SK-N-SH (cell line): ENCODE measurements around the gene SYNDIG1L. TPM values are rescaled to one million over a fixed set of nuclear protein-coding genes. Genes with fewer than 3 reads are reported as not detected.

Source experiments
- CTCF ChIA-PET: fragments of 300-600, 350-600 bp; formaldehyde crosslinking; extraction: SDS; loops from one replicate; lab custom pipeline; 2021; lab: Yijun Ruan, JAX
- POLR2A ChIA-PET: fragments of 350-600 bp; sonication (Branson Sonifier 250); formaldehyde crosslinking; extraction: SDS; loops from one replicate; lab custom pipeline; 2020; ENCODE audit warnings: antibody characterized with exemption, inconsistent platforms; lab: Yijun Ruan, JAX
- DNase-seq: peaks from one replicate; pipeline ENCODE4 v3.0.0; 2012
- H2AFZ ChIP-seq: fragments of 200-600 bp; sonication (generic); 2 replicates; pipeline ENCODE4 v1.8.1; 2016; ENCODE audit warnings: antibody characterized with exemption, mild to moderate bottlenecking, low read depth
- H3F3A ChIP-seq: fragments of 200-600 bp; sonication (generic); replicated peaks from 2 replicates; pipeline ENCODE3; 2016; ENCODE audit warnings: antibody characterized with exemption, mild to moderate bottlenecking; ENCODE audit not compliant: insufficient read depth
- H3K27ac ChIP-seq, 2 experiments: fragments of 200-500 bp in 1 of 2; fragments of 200-600 bp in 1 of 2; sonication (Bioruptor generic) in 1 of 2; sonication (generic), shearing (Covaris generic) in 1 of 2; 2 replicates each; pipeline versions ENCODE4 v1.5.1 to v1.6.1; 2014 to 2016; ENCODE audit warnings: low read depth in 2 of 2, inconsistent platforms in 1 of 2, low read length in 1 of 2, mild to moderate bottlenecking in 1 of 2, mixed read lengths in 1 of 2
- H3K27me3 ChIP-seq: fragments of 200-600 bp; sonication (generic), shearing (Covaris generic); 2 replicates; pipeline ENCODE4 v1.6.1; 2016; ENCODE audit warnings: mixed run types; ENCODE audit not compliant: insufficient read depth
- H3K36me3 ChIP-seq, 2 experiments: fragments of 200-500 bp in 1 of 2; fragments of 200-600 bp in 1 of 2; sonication (Bioruptor generic) in 1 of 2; sonication (generic) in 1 of 2; replicated peaks in 1 of 2; 2 replicates each; pipeline versions ENCODE3 to v1.5.1; 2014 to 2016; ENCODE audit warnings: low read length in 1 of 2, mild to moderate bottlenecking in 1 of 2; ENCODE audit not compliant: insufficient read depth in 2 of 2, control insufficient read depth in 1 of 2
- H3K4me1 ChIP-seq, 2 experiments: fragments of 200-500 bp in 1 of 2; fragments of 200-600 bp in 1 of 2; sonication (Bioruptor generic) in 1 of 2; sonication (generic), shearing (Covaris generic) in 1 of 2; 2 replicates each; pipeline versions ENCODE4 v1.5.1 to v1.6.1; 2014 to 2016; ENCODE audit warnings: low read depth in 1 of 2, low read length in 1 of 2, mixed run types in 1 of 2; ENCODE audit not compliant: insufficient read depth in 2 of 2, control insufficient read depth in 1 of 2
- H3K4me2 ChIP-seq: fragments of 200-600 bp; sonication (generic), shearing (Covaris generic); 2 replicates; pipeline ENCODE4 v1.6.1; 2017; ENCODE audit warnings: mixed run types
- H3K4me3 ChIP-seq, 2 experiments: fragments of 200-500 bp in 1 of 2; fragments of 200-600 bp in 1 of 2; sonication (Bioruptor generic) in 1 of 2; sonication (generic), shearing (Covaris generic) in 1 of 2; 2 replicates each; pipeline versions ENCODE4 v1.5.1 to v1.8.1; 2014 to 2016; ENCODE audit warnings: low read depth in 2 of 2, inconsistent platforms in 1 of 2, low read length in 1 of 2, mild to moderate bottlenecking in 1 of 2, mixed read lengths in 1 of 2, moderate library complexity in 1 of 2
- H3K79me2 ChIP-seq: fragments of 200-600 bp; sonication (generic); 2 replicates; pipeline ENCODE4 v1.8.1; 2017; ENCODE audit warnings: mild to moderate bottlenecking; ENCODE audit not compliant: insufficient read depth
- H3K9ac ChIP-seq: fragments of 200-600 bp; sonication (generic); 2 replicates; pipeline ENCODE4 v1.6.1; 2017; ENCODE audit warnings: mixed run types
- H3K9me2 ChIP-seq: fragments of 200-600 bp; sonication (generic); 2 replicates; pipeline ENCODE4 v1.6.1; 2017; ENCODE audit warnings: mixed run types
- H3K9me3 ChIP-seq: fragments of 200-600 bp; sonication (generic); 2 replicates; pipeline ENCODE4 v1.6.1; 2017; ENCODE audit warnings: mixed run types, mild to moderate bottlenecking, moderate library complexity
- H4K20me1 ChIP-seq: fragments of 200-600 bp; sonication (generic); 2 replicates; pipeline ENCODE4 v1.6.1; 2017; ENCODE audit warnings: mild to moderate bottlenecking, mixed run types; ENCODE audit not compliant: insufficient read depth
- CTCF ChIP-seq: fragments of 200-600 bp; sonication (generic); IDR thresholded peaks from 2 replicates; pipeline ENCODE4 v1.6.1; 2017; ENCODE audit warnings: antibody characterized with exemption, mild to moderate bottlenecking, moderate library complexity
- EZH2phosphoT487 ChIP-seq: fragments of 200-600 bp; sonication (generic); IDR thresholded peaks from 2 replicates; pipeline ENCODE4 v1.6.1; 2017; ENCODE audit warnings: low read depth, mixed run types, mild to moderate bottlenecking, antibody characterized with exemption, moderate library complexity, borderline replicate concordance
- GATA2 ChIP-seq: sonication (generic); formaldehyde crosslinking; IDR thresholded peaks from 2 replicates; pipeline ENCODE4 v1.5.0; 2020; ENCODE audit warnings: mild to moderate bottlenecking, missing genetic modification reagents
- POLR2AphosphoS5 ChIP-seq: IDR thresholded peaks from 2 replicates; pipeline ENCODE4 v1.6.1; 2012; ENCODE audit warnings: low read depth, low read length
- RFX5 ChIP-seq: IDR thresholded peaks from 2 replicates; pipeline ENCODE4 v1.6.1; 2012; ENCODE audit warnings: mild to moderate bottlenecking, improper control_type of control experiment, low read length
- ZBTB33 ChIP-seq: IDR thresholded peaks from 2 replicates; pipeline ENCODE4 v1.4.0; 2012; ENCODE audit warnings: low read depth, borderline replicate concordance
- WGBS: methylation state at CpG from one replicate; pipeline ENCODE4 v1.1.6; 2017; ENCODE audit warnings: low lambda C conversion rate; 5-methylcytosine and 5-hydroxymethylcytosine counted together
- polyA plus RNA-seq, 3 experiments: library from polyadenylated mRNA; depleted of rRNA; stranded (reverse); fragments of >200 nt; gene quantifications; 2 replicates each; pipeline ENCODE4 v1.2.3, GENCODE V29; 2012
- TF ChIP-seq, protein P1 (sequence below): IDR thresholded peaks from 2 replicates; pipeline ENCODE4 v1.6.1; 2012; ENCODE audit warnings: mild to moderate bottlenecking, low read depth, low read length, moderate library complexity

SYNDIG1L gene
- polyA plus RNA-seq, 1 of the 3 experiments (the other 2 are of a cell fraction), result not detected

DNA sequence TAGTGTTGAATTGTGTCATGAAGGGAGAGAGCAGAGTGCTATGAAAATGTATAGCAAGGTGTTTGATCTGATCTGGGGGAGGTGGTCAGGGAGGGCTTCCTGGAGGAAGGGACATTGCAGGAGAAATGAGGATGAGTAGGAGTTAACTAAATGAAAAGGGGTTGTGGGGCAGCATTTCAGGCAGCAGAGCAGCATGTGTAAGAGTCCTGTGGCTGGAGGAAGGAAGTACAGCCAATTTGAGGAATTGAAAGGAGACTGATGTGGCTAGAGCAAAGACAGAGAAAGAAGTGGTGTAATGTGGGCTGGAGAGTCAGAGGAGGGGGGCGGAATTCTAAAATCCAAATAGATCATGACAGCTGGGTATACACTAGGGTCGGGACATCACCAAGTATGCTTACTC, 46.6 kb upstream of the SYNDIG1L start:
- no peaks in the 10 kb centered on the region for H3K9me3 ChIP-seq
- H3F3A ChIP-seq, result peaks cover 6% of the 10 kb centered on the region
- H3K27ac ChIP-seq, result no peak overlapping the region
- no peaks in the 10 kb centered on the region for H3K27me3 ChIP-seq
- POLR2A ChIA-PET, result no interaction called here
- H3K36me3 ChIP-seq, result peaks cover 0 to 10% of the 10 kb centered on the region in 2 experiments
- no peaks in the 10 kb centered on the region for H3K9me2 ChIP-seq
- peaks cover 0 to 4% of the 10 kb centered on the region in 2 experiments; a peak in 1 of 4 replicates for H3K4me1 ChIP-seq
- no peaks in the 10 kb centered on the region for H4K20me1 ChIP-seq
- no peak overlapping the region for H3K9ac ChIP-seq
- no peak overlapping the region for H3K4me3 ChIP-seq
- H3K4me2 ChIP-seq, result no peak overlapping the region
- 84% methylated on average over 2 of the region's 2 CpGs for WGBS
- no peak for DNase-seq
- no peak for TF ChIP-seq ZBTB33
- TF ChIP-seq, protein P1, sequence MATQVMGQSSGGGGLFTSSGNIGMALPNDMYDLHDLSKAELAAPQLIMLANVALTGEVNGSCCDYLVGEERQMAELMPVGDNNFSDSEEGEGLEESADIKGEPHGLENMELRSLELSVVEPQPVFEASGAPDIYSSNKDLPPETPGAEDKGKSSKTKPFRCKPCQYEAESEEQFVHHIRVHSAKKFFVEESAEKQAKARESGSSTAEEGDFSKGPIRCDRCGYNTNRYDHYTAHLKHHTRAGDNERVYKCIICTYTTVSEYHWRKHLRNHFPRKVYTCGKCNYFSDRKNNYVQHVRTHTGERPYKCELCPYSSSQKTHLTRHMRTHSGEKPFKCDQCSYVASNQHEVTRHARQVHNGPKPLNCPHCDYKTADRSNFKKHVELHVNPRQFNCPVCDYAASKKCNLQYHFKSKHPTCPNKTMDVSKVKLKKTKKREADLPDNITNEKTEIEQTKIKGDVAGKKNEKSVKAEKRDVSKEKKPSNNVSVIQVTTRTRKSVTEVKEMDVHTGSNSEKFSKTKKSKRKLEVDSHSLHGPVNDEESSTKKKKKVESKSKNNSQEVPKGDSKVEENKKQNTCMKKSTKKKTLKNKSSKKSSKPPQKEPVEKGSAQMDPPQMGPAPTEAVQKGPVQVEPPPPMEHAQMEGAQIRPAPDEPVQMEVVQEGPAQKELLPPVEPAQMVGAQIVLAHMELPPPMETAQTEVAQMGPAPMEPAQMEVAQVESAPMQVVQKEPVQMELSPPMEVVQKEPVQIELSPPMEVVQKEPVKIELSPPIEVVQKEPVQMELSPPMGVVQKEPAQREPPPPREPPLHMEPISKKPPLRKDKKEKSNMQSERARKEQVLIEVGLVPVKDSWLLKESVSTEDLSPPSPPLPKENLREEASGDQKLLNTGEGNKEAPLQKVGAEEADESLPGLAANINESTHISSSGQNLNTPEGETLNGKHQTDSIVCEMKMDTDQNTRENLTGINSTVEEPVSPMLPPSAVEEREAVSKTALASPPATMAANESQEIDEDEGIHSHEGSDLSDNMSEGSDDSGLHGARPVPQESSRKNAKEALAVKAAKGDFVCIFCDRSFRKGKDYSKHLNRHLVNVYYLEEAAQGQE, result no peak
- CTCF ChIA-PET, result interaction anchor here (1.2 kb wide), 1 partner anchor 29 kb away, joined by 3 read pairs; no protein-coding TSS in a partner anchor
- no peaks in the 10 kb centered on the region for H3K79me2 ChIP-seq
- H2AFZ ChIP-seq, result no peak overlapping the region

DNA sequence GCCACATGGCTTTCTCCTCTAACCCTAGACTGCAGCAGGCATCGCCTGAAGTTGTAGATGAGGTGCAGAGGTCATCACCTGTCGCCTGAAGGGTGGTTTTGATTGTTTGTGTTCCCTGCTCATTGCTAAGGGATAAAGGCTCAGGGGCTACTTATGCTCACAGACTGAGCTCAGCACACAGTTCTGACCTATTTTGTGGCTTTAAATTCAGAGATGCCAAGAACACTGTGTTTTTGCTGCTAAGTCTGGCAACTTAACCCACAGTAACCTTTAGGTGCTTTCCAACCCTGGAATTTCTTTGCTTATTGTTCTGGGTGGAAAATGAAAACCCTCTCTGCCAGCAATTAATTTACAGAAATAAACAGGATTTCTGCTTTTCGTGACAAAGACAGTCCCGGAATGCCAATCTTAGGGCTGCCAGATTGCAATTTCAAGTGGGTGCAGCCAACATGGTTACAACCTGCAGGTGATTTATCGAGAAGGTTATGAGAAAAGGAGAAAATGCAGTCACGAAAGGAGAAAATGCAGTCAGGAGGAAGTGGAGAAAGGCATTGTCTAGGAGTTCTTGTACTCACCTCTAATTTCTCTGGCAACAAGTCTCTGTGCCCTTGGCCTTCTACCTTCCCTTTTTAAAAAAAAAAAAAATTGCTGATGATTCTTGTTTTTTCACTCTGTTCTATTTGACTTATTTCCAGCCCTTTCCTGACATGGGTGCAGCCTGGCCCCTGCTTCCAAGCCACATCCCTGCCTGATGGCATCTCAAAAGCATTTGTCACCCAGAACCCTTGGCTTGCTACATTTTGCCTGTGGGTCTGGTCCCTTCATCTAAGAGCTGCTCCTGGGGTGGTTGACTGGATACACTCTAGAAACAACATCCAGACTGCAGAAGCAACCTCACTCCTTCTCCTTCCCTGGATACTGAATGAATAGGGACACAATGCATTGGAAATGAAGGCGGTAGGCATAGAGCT, 43.8 kb upstream of the SYNDIG1L start:
- no peak overlapping the region for H3K4me2 ChIP-seq
- no peaks in the 10 kb centered on the region for H3K4me1 ChIP-seq
- TF ChIP-seq CTCF, result no peak
- no peak for TF ChIP-seq GATA2 (CRISPR knock-in tag)
- TF ChIP-seq POLR2AphosphoS5, result no peak
- no peak for TF ChIP-seq RFX5
- no peak for TF ChIP-seq EZH2phosphoT487
- H3K27me3 ChIP-seq, result no peaks in the 10 kb centered on the region
- 87% methylated on average over 7 of the region's 7 CpGs for WGBS
- no peak overlapping the region for H3K27ac ChIP-seq
- H3K9me3 ChIP-seq, result no peaks in the 10 kb centered on the region
- ChIA-PET CTCF (interaction anchor here (1.4 to 2.3 kb wide), 2 partner anchors 9 to 107 kb away, joined by 3 to 11 read pairs; no protein-coding TSS in a partner anchor), POLR2A (no interaction called here)
- no peaks in the 10 kb centered on the region for H3K79me2 ChIP-seq
- H3K9me2 ChIP-seq, result no peaks in the 10 kb centered on the region
- no peaks in the 10 kb centered on the region for H4K20me1 ChIP-seq
- no peaks in the 10 kb centered on the region for H3F3A ChIP-seq
- H3K4me3 ChIP-seq, result no peak overlapping the region
- DNase-seq, result no peak
- no peak overlapping the region for H2AFZ ChIP-seq
- peaks cover 0 to 10% of the 10 kb centered on the region in 2 experiments for H3K36me3 ChIP-seq
- no peak overlapping the region for H3K9ac ChIP-seq
